GM12878 (cell line): ENCODE measurements around the gene FOXJ1. TPM values are rescaled to one million over a fixed set of nuclear protein-coding genes. Genes with fewer than 3 reads are reported as not detected.

Source experiments
- ATAC-seq: fragments of 200-7000 bp; cut with Tn5 transposase; 3 replicates; pipeline ENCODE4 v1.9.1; 2020; ENCODE audit warnings: mild to moderate bottlenecking, moderate library complexity
- BruUV-seq: library from RNA; stranded (reverse); fragments of 400-500 nt; replicated peaks from 2 replicates; lab custom pipeline; 2021; lab: Mats Ljungman, UMichigan
- CTCF ChIA-PET: fragments of 300-600 bp; sonication (Branson Sonifier 250); formaldehyde crosslinking; extraction: SDS; loops from one replicate; lab custom pipeline; 2021; ENCODE audit warnings: inconsistent platforms; lab: Yijun Ruan, JAX
- POLR2A ChIA-PET: fragments of 350-600 bp; formaldehyde crosslinking; extraction: SDS; loops from one replicate; lab custom pipeline; 2021; ENCODE audit warnings: inconsistent platforms; lab: Charles Lee
- RAD21 ChIA-PET: fragments of 300-600 bp; sonication (Branson Sonifier 250); formaldehyde crosslinking; loops from one replicate; lab custom pipeline; 2023; ENCODE audit warnings: antibody characterized with exemption; ENCODE audit not compliant: unreplicated experiment; lab: Charles Lee
- SMC1A ChIA-PET: fragments of 300-600 bp; sonication (Branson Sonifier 250); formaldehyde crosslinking; loops from one replicate; lab custom pipeline; 2023; ENCODE audit not compliant: unreplicated experiment, uncharacterized antibody; lab: Charles Lee
- DNase-seq: peaks from one replicate; pipeline ENCODE4 v3.0.0-alpha.2; 2011; ENCODE audit warnings: low read depth, low spot score
- FAIRE-seq: peaks from 3 replicates; lab custom pipeline; 2011; peaks lifted over from hg19 to GRCh38; lab: Jason Lieb, UNC
- H2AFZ ChIP-seq: 2 replicates; pipeline ENCODE4 v1.6.0; 2011; ENCODE audit warnings: low read depth, low read length, control low read depth; ENCODE audit not compliant: control insufficient read depth
- H3K27ac ChIP-seq: 2 replicates; pipeline ENCODE4 v1.5.1; 2011; ENCODE audit warnings: control low read depth; ENCODE audit not compliant: control insufficient read depth, insufficient read depth
- H3K27me3 ChIP-seq, 2 experiments: replicated peaks in 1 of 2; 2 replicates each; pipeline versions ENCODE4 v1.6.0 to v1.6.1; 2011; ENCODE audit warnings: low read length in 1 of 2; ENCODE audit not compliant: control insufficient read depth in 2 of 2, insufficient read depth in 2 of 2
- H3K36me3 ChIP-seq, 2 experiments: 2 replicates each; pipeline ENCODE4 v1.5.1; 2011; ENCODE audit warnings: low read length in 1 of 2; ENCODE audit not compliant: control insufficient read depth in 2 of 2, insufficient read depth in 2 of 2
- H3K4me1 ChIP-seq: 2 replicates; pipeline ENCODE4 v1.6.1; 2011; ENCODE audit warnings: mild to moderate bottlenecking, low read length, moderate library complexity, mixed read lengths; ENCODE audit not compliant: control insufficient read depth, insufficient read depth
- H3K4me2 ChIP-seq: 2 replicates; pipeline ENCODE4 v1.6.0; 2011; ENCODE audit warnings: control low read depth; ENCODE audit not compliant: control insufficient read depth, insufficient read depth
- H3K4me3 ChIP-seq: fragments of 200-600 bp; sonication (generic); 2 replicates; pipeline ENCODE4 v1.5.1; 2016
- H3K79me2 ChIP-seq: 2 replicates; pipeline ENCODE4 v1.6.0; 2011; ENCODE audit warnings: low read length; ENCODE audit not compliant: control insufficient read depth, insufficient read depth
- H3K9ac ChIP-seq: 2 replicates; pipeline ENCODE4 v1.8.0; 2011; ENCODE audit warnings: low read length, control low read depth, mixed read lengths; ENCODE audit not compliant: control insufficient read depth, insufficient read depth
- H3K9me3 ChIP-seq: replicated peaks from 3 replicates; pipeline ENCODE4 v1.5.1; 2011; ENCODE audit warnings: mild to moderate bottlenecking, low read length; ENCODE audit not compliant: control insufficient read depth, insufficient read depth
- H4K20me1 ChIP-seq: 2 replicates; pipeline ENCODE4 v1.6.0; 2011; ENCODE audit not compliant: control insufficient read depth, insufficient read depth
- CHD2 ChIP-seq: IDR thresholded peaks from 2 replicates; pipeline ENCODE4 v1.6.1; 2011; ENCODE audit warnings: low read depth, low read length, improper control_type of control experiment, borderline replicate concordance
- SUPT20H ChIP-seq: IDR thresholded peaks from 2 replicates; pipeline ENCODE4 v1.6.1; 2011; ENCODE audit warnings: low read depth, mild to moderate bottlenecking, low read length, moderate library complexity, borderline replicate concordance; ENCODE audit not compliant: control insufficient read depth
- TCF3 ChIP-seq: IDR thresholded peaks from 2 replicates; pipeline ENCODE4 v1.6.1; 2012; ENCODE audit warnings: low read depth, mild to moderate bottlenecking, low read length, borderline replicate concordance; ENCODE audit not compliant: insufficient read depth
- WGBS: methylation state at CpG from one replicate; pipeline ENCODE4 v1.1.6; 2016; ENCODE audit warnings: low lambda C conversion rate; ENCODE audit not compliant: insufficient replicate concordance, insufficient coverage; ENCODE audit errors: missing lambda C conversion rate; 5-methylcytosine and 5-hydroxymethylcytosine counted together
- in situ Hi-C: fragments of 300-500 bp; cut with MboI; formaldehyde crosslinking; loops from 9 replicates; pipeline ENCODE4 v1.14.3; 2018; ENCODE audit warnings: mixed read lengths
- intact Hi-C: fragments of 100-400 bp; cut with micrococcal nuclease; formaldehyde crosslinking; loops from one replicate; pipeline ENCODE4 v1.14.2; 2022; ENCODE audit not compliant: unreplicated experiment
- polyA plus RNA-seq, 11 experiments: library from polyadenylated mRNA; depleted of rRNA in 4 of 11; unstranded in 6 of 11; stranded (reverse) in 5 of 11; fragments of >200 nt; fragmentation: Nextera tagmentation in 4 of 11; fragmentation: Illumina TruSeq in 1 of 11; extraction: Ambion mirVana in 4 of 11; extraction: Trizol in 1 of 11; gene quantifications; 1 replicate in 1 of 11; 2 replicates in 10 of 11; pipeline versions ENCODE4 v1.2.1 to v1.2.3, GENCODE V29; 2011 to 2016; ENCODE audit warnings: inconsistent platforms in 2 of 11, missing spikeins in 2 of 11, low read depth in 1 of 11
- total RNA-seq, 4 experiments: library from RNA; depleted of rRNA in 3 of 4; stranded (reverse); fragments of >200 nt in 3 of 4; fragmentation: Illumina TruSeq in 1 of 4; extraction: Trizol in 1 of 4; gene quantifications; 2 replicates each; pipeline versions ENCODE4 v1.2.1 to v1.2.3, GENCODE V29; 2013 to 2021
- TF ChIP-seq, protein P1 (sequence below): IDR thresholded peaks from 2 replicates; pipeline ENCODE4 v1.6.1; 2012; ENCODE audit warnings: mild to moderate bottlenecking, low read depth, low read length

The FOXJ1 gene
- total and polyA plus RNA-seq, 10 of the 15 experiments (the other 5 are each of a cell fraction or from before 2014, with no cell fraction given), result not detected

DNA sequence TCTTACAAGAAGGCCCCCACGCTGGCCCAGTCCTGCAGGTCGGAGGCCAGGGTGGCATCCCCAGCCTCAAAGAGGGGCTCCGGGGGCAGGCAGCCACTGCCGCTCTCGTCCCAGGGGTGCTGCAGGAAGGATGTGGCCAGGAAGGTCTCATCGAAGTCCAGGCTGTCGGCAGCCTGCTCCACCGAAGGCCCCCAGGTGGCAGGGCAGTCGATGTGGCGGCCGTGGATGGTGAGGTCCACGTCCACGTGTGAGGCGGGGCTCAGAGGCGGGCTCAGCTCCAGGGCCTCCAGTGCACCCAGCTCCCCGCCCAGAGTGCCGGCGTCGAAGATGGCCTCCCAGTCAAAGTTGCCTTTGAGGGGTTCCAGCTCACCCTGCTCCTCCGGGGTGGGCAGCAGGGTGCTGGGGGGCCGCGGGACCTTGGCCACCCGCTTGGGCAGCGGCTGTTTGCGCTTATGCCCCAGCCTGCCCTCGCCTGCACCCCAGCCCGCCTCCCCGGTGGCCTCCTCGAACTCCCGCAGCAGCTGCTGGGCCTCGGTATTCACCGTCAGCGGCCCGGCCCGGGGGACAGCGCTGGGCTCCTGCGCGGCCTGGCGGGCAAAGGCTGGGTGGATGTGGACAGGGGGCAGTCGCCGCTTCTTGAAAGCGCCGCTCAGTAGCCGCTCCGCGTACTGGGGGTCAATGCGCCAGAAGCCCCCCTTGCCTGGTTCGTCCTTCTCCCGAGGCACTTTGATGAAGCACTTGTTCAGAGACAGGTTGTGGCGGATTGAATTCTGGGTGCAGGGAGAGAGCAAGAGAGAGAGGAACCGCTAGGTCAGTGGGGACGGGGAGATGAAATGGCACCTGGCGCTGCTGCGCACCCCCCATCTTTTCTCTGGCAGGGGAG, 3.5 kb downstream of the FOXJ1 start:
- RAD21 ChIA-PET, result interaction anchor here (1.1 kb wide), 1 partner anchor 42 kb away, joined by 3 read pairs; no protein-coding TSS in a partner anchor
- no peaks in the 10 kb centered on the region for H3K79me2 ChIP-seq
- no TSS peak for BruUV-seq
- no peaks in the 10 kb centered on the region for H3K36me3 ChIP-seq
- CTCF ChIA-PET, result no interaction called here
- SMC1A ChIA-PET, result no interaction called here
- TF ChIP-seq TCF3 (no peak), SUPT20H (no peak), CHD2 (no peak)
- TF ChIP-seq, protein P1, sequence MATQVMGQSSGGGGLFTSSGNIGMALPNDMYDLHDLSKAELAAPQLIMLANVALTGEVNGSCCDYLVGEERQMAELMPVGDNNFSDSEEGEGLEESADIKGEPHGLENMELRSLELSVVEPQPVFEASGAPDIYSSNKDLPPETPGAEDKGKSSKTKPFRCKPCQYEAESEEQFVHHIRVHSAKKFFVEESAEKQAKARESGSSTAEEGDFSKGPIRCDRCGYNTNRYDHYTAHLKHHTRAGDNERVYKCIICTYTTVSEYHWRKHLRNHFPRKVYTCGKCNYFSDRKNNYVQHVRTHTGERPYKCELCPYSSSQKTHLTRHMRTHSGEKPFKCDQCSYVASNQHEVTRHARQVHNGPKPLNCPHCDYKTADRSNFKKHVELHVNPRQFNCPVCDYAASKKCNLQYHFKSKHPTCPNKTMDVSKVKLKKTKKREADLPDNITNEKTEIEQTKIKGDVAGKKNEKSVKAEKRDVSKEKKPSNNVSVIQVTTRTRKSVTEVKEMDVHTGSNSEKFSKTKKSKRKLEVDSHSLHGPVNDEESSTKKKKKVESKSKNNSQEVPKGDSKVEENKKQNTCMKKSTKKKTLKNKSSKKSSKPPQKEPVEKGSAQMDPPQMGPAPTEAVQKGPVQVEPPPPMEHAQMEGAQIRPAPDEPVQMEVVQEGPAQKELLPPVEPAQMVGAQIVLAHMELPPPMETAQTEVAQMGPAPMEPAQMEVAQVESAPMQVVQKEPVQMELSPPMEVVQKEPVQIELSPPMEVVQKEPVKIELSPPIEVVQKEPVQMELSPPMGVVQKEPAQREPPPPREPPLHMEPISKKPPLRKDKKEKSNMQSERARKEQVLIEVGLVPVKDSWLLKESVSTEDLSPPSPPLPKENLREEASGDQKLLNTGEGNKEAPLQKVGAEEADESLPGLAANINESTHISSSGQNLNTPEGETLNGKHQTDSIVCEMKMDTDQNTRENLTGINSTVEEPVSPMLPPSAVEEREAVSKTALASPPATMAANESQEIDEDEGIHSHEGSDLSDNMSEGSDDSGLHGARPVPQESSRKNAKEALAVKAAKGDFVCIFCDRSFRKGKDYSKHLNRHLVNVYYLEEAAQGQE, result no peak
- TF ChIP-seq, all 136 proteins: peak for 0
- Histone ChIP-seq H3K9me3 (no peaks in the 10 kb centered on the region), H3K27ac (no peak overlapping the region), H3K4me3 (no peak overlapping the region), H3K4me2 (no peak overlapping the region), H2AFZ (no peak overlapping the region), H3K4me1 (peaks cover 16% of the 10 kb centered on the region), H3K9ac (no peak overlapping the region), H4K20me1 (no peaks in the 10 kb centered on the region), H3K27me3 (peaks cover 5 to 11% of the 10 kb centered on the region in 2 experiments)
- 66% methylated on average over 40 of the region's 54 CpGs for whole genome bisulfite sequencing
- FAIRE-seq, result no peak
- intact Hi-C loops, result no loop called here
- no peak for ATAC-seq
- in situ Hi-C loops, result no loop called here
- DNase-seq, result no peak
- POLR2A ChIA-PET, result interaction anchor here (0.5 kb wide), 1 partner anchor 11 kb away, joined by 3 read pairs; no protein-coding TSS in a partner anchor
